ENCODE measurements around the gene PRKCH.
"Not testable (repeated sequence)": the region's sequence is repeated elsewhere in the genome, so short reads cannot be mapped to it uniquely, and the experiment has no call there.

Gene PRKCH

DNA sequence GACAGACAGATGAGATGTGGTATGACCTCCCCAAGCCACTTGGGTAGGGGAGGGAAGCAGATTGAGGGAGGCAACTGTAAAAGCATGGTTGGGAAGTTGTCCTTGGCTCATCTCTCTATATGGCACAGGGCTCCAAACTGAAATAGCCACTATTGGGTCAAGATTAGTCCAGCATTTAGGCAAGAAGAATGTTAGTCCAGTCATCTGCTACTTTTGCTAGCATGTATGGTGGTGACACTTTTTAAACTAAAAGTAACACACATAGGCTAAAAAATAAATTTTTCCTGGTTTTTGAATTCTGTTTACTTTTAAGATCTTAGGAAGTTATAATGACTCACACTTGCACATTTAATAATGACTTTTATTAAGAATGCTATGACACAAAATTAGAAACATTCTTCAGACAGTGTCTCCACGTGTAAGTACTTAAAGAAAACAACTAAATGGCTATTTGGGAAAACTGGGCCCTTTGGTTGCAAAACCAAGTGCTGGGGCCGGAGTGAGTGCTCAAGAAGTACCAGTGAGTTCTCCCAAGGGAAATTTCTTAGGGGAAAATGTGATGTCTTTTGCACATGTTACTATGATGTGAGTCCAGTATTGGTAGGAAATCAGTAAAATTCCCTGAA lies 194.9 kb downstream of the PRKCH start:
- DNase-seq (ENCODE audit: low spot score) = no peak

DNA sequence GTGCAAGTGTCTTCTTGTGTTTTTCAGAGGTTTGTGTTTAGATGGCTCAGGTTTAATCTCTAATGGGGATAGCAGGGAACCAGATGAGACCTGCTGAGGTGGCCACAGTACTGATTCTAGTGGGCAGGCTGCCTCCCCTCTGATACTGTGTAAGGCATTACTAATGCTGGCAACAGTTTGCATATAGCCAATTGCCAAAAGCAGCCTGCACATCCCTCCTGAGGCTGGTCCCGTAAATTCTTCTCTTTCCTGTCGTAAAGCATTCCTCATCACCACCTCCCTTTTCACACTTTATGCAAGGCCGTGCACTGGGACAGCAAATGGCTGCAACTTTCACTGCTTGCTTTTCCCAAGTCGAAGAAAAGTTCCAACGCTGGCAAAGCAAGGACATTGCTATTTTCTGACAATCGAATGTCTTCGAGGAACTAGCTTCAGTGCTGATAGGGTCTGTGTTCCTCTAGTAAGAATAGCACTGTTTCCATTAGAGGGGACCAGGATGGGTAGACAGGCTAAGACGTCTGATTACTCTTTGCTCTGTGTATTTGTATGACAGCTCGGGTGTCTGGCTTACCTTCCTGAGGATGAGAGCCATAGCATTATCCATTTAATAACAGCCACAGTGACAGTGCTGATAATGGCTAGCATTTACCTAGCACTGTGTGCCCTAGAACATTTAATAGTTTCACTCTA lies 195.7 kb downstream of the PRKCH start:
- DNase-seq (ENCODE audit: low spot score) = no peak

GRCh38 chr14:61517911-61518384 lies 196.6 kb downstream of the PRKCH start:
- no peak for DNase-seq (ENCODE audit: low spot score)

GRCh38 chr14:61518403-61518802 lies 197.0 kb downstream of the PRKCH start:
- DNase-seq (ENCODE audit: low spot score) = no peak

- DNase-seq (ENCODE audit: low spot score) = no peak
Measured at GRCh38 chr14:61519106-61519505, 197.7 kb downstream of the PRKCH start.

DNA sequence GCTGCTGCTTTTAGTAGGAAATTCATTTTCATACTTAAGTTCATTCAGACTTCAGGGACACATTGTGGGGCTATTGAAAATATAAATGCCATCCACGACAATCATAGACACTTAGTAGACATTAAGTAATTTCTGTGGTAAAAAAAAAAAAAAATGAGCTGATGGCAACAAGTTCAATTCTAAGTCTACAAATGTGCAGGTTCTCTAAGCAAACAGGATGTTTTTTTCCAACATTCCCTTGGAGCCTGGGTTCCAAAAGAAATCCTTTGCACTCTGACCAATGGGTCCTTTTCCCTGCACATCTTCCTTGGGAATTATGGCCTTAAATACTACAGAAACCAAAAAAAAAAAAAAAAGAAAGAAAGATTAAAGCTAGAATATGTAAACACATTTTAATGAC lies 198.4 kb downstream of the PRKCH start:
- no peak for DNase-seq (ENCODE audit: low spot score)

GRCh38 chr14:61520576-61520975 lies 199.2 kb downstream of the PRKCH start:
- DNase-seq (ENCODE audit: low spot score) = no peak

DNA sequence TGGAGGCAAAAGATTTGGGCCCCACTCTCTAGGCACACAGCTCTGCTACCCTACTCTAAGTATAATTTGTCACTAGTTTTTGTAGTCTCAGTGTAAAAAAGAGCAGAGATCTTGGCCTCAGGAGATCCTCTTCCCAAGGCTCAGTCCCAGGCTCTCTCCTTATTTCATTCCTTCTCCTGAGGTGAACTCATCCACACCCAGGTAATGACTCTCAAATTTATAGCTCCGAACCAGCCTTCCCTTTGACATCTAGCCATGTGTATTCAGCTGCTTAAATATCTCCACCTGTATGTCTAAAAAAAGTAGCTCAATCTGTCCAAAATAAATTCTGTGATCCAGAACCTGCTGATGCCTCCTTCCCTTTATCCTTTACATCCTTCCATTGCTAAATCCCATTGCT lies 200.4 kb downstream of the PRKCH start:
- DNase-seq (ENCODE audit: low spot score) = no peak

- no peak for DNase-seq (ENCODE audit: low spot score)
Measured at GRCh38 chr14:61523751-61524150, 202.4 kb downstream of the PRKCH start.

DNA sequence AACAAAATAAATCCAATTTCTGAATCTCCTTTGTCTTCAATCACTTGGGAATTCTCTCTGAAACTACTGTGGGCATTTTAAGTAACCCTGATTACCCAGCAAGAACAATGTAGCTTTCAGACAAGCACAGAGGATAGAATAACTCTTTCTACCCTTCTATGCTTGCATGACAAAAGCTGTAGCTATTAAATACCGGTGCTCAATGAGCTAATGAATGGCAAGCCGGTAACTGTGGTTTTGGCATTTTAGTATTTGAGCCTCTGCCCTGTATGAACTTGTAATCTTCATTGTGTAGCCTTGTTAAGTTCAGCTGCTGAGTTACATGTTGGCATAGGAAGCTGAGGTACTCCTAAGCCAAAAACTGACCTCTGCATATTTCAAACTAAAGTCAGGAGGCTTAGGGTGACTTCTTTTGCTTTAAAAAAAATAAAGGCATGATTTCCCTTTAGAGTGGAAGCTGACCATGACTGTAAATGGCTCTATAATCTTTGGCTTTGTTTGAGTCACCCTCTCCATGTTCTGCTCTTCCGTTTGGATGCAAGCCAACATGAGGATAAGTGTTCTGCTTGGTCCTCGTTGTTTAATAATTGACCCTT lies 202.9 kb downstream of the PRKCH start:
- DNase-seq (ENCODE audit: low spot score) = no peak

DNA sequence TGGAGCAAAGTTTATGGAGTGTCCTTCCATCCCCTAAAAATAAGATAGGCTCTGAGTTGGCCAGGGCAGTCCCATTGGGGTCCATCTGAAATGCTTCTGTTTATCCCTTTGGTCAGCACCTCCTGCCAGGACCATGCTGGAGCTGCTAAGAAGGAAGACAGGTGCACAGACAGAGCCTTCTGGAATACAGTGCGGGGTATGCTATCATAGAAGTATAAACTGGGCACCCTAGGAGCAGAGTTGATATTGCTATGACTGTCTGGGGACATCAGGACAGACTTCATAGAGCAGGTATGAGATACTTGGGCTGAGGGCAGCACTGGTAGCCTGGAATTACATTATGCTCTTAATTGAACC lies 203.5 kb downstream of the PRKCH start:
- DNase-seq (ENCODE audit: low spot score) = no peak

DNA sequence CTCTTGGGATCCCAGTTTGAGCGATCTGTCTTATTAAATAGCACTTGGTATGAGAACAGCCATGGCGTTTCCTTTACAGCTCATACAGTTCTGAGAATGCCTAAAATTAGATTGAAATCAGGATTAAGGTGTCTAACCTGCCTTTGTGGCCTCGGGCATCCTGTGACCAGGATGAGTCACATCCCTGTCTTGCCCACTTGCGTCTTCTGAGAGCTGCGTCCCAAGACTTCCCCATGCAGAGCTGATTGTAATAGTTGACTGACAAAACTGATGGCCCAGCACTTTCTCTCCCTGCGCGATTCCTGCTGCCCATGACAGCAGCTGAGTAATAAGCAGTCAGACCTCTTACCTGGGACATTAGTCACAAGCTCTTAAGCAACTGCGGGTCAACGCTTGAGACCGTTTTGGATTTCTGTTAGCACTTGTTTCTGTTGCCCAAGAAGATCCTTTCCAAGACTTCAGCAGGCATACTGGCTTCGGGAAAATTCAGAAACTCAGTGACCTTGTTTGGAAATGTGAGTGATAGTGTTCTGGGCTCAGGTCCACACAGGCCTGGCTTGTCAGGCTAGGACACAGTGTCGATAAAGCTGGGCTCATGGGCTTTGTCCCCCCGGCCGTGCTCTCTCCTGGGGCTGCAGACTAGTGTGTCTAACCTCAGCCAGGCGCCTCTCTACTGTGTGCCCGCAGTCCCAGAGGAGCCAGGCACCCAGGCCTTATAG lies 204.1 kb downstream of the PRKCH start:
- no peak for DNase-seq (ENCODE audit: low spot score)

DNA sequence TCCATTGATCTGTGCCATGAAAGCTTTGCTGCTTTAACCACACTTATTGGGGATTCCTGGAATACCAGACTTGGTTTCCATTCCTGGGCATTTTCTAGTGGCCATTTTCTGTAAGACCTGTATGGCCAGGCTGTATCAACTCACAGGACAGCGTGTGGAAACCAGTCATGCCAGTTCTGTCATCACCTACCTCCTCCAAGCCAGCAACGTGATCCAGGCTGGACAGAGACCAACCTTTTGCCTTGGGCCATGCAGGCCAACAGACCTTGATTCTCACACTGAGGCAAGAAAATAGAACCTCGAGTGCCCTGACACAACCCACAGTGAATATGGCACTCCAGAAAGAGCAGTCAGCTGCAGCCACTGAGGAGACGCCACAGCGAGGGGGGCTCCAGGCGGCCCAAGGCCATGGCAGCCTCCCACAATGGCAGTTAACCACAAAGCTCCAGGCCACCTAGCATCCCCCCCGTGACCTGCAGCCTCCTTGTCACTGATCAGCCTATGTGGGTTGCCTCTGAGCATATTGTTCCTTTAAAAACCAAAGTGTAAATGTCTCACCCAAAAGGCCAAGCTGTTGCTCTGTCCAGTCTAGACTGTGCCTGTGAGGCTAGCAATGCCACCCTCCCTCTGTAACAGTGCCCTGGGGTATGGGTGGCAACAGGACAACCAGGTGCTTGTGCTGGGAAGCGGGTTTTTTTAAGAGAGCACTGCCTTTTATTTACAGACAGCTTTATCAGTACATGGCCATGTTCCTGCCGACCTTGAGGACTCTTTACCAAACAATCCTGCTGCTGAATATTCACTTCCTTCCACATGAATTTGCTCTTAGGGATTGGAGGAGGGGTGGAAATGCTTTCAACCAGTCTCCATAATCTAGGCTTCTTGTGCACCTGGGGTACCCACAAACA lies 205.3 kb downstream of the PRKCH start:
- DNase-seq (ENCODE audit: low spot score) = no peak

GRCh38 chr14:61527325-61528100 lies 206.1 kb downstream of the PRKCH start:
- DNase-seq (ENCODE audit: low spot score) = peak; percentile 25

- no peak for DNase-seq (ENCODE audit: low spot score)
Measured at GRCh38 chr14:61528591-61529021, 207.2 kb downstream of the PRKCH start.

- not testable (repeated sequence) for DNase-seq (ENCODE audit: low spot score)
Measured at GRCh38 chr14:61529360-61529759, 208.0 kb downstream of the PRKCH start.

DNA sequence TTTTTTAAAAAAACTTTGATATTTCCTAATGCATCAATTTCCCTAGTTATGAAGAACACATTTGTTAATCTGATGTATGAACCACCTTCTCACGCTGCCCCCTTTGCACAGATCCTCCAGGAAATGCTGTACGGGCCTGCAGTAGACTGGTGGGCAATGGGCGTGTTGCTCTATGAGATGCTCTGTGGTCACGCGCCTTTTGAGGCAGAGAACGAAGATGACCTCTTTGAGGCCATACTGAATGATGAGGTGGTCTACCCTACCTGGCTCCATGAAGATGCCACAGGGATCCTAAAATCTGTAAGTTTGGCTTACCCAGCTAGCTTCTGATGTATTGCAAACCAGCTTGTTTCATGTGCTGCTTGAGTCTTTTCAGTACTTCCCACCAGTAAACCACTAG lies 208.9 kb downstream of the PRKCH start:
- peak; percentile 6 for DNase-seq (ENCODE audit: low spot score)

- no peak for DNase-seq (ENCODE audit: low spot score)
Measured at GRCh38 chr14:61530896-61531295, 209.5 kb downstream of the PRKCH start.

- no peak for DNase-seq (ENCODE audit: low spot score)
Measured at GRCh38 chr14:61531465-61532122, 210.2 kb downstream of the PRKCH start.

DNA sequence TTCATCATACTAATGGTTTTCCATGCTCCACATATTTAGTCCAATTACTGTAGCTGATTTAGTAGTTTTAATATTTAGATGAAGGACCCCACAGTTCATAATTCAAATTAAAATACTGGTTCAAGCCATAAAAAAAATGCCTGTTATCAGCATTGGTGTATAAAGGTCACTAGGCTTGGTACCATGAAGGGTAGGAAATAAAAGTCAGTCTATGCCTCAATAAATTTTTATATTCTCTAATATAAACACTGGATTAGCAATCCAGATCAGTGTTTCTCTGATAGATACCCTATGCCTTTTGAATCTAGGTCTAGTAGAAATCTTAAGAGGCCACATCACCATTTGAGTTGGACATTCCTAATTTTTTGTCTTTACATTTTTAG lies 210.7 kb downstream of the PRKCH start:
- no peak for DNase-seq (ENCODE audit: low spot score)

Measured in left forelimb (tissue), 1 donor.